Ureter (tissue), 1 donor: ENCODE results near the gene CHST11. TPM values are rescaled to one million over a fixed set of nuclear protein-coding genes. Genes with fewer than 3 reads are reported as not detected.

Source experiments
- DNase-seq: peaks from one replicate; pipeline ENCODE4 v3.0.0-alpha.2; 2020; ENCODE audit warnings: low spot score
- total RNA-seq: library from RNA; stranded (reverse); gene quantifications from one replicate; pipeline ENCODE4 v1.2.4, GENCODE V29; 2023
- donor health status: DM: yes; HTN: yes; CAD: no.

The CHST11 gene
- total RNA-seq, 1 donor from 2014 or later, result 10.8 TPM

DNA sequence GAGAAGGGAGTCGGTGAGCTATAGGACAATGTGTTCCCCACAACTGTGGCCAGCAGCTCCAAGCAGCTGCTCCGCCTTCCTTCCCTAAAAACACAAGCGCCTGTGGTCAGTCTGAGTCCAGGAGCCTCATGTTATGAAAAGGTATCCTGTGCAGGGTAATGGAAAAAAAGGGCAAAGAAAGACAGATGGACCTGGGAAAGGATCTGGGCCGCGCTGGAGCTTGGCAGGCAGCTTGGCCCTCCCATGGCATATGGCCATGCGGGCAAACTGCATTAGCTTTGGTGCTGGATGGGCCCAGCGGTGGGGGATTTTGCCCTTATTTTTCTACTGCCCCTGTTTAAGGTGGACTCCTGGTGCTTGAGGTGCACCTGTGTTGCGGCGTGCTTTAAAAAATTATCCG, 23.7 kb upstream of the CHST11 start:
- no peak for DNase-seq

DNA sequence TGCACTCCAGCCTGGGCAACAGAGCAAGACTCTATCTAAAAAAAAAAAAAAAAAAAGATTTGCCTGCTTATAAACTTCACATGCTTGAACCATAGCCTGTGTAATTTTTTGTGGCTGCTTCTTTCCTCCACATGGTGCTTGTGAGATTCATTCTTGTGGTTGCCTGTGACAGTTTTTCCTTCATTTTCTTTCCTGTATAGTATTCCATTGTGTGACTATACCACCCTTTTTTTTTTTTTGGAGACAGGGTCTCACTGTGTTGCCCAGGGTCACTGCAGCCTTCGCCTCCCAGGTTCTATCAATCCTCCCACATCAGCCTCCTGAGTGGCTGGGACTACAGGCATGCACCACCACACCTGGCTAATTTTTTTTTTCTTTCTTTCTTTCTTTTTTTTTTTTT, 22.6 kb upstream of the CHST11 start:
- DNase-seq, result no peak

DNA sequence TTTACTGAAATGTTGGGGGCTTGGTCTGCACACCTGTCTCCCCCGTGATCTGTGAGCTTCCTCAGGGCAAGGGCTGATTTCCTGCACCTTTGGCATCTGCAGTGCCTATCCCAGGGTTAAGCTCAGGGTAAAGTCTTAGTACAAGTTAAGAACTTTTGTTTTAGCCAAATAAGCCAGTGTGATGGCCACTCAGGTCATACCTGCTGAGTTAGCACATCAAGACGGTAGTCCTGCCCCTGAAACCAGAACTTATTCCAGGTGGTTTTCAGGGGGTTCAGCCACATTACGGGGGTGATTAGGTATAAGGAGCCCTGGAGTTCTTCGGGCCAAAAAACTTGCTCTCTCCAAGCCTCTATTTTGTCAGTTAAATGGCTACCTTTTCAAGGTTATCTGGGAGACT, 21.6 kb upstream of the CHST11 start:
- DNase-seq, result no peak

DNA sequence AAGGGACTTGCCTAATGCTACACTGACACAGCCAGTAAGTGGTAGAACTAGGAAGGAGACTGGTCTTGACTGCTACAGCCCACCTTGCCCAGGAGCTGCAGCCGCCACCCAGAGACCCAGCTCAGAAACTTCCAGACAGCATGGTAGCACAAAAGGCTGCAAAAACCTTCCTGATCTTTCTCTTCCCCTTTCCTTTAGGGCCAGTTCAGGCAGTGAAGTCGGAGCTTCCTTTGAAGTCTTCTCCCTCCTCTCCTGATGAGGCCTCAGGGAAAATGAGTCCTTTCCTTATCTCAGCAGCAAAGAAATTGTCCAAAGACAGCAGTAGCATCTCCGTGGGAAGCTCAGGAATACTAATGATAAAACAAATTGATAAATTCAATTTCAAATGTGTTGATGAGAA, 21.0 kb upstream of the CHST11 start:
- no peak for DNase-seq

DNA sequence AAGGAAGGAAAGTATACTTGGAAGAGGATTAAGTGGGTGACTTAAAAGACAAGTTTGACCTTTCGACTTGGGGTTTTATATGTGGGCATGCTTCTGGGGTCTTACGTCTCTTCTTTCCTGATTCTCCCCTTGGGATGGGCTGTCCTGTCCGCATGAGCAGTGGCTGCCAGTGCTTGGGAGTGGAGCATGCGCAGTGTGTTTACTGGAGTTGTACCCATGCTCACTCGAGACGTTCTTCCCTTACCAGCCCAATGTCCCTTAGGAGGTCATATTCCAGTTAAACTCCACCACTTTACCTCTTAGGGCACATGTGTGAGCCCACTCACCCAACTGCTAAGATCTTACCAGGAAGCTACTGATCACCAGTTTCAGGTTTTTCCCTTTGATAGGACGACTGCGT, 20.0 kb upstream of the CHST11 start:
- DNase-seq, result no peak

DNA sequence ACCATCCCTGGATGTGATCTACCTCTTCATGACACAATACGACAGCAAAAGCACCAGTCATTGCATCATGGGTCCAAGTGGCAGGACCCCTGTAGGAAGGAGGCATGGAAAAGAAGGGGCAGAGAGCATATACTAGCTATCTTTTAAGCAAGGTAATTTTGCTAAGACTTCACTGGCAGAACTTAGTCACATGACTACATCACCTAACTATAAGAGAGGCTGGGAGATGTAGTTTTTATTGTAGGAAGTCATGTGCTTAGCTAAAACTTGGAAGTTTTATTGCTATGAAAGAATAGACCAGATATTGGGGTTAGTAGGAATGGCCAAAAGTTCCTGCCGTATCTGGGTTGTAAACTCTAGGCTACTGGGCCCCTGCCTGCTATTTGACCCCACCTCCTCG, 18.6 kb upstream of the CHST11 start:
- no peak for DNase-seq

DNA sequence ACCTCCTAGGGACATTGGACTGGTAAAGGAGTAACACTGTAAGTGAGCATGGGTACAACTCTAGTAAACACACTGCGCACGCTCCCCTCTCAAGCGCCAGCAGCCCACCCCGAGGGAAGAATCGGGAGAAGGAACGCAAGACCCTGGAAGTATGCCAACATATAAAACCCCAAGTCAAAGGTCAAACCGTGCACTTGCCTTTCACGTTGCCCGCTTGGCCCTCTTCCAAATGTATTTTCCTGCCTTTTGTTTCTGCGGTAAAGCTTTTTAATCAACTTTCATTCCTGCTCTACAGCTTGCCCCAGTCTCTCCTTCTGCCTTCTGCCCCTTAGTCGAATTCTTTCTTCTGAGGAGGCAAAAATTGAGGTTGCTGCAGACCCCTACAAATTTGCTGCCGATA, 17.6 kb upstream of the CHST11 start:
- DNase-seq, result no peak

DNA sequence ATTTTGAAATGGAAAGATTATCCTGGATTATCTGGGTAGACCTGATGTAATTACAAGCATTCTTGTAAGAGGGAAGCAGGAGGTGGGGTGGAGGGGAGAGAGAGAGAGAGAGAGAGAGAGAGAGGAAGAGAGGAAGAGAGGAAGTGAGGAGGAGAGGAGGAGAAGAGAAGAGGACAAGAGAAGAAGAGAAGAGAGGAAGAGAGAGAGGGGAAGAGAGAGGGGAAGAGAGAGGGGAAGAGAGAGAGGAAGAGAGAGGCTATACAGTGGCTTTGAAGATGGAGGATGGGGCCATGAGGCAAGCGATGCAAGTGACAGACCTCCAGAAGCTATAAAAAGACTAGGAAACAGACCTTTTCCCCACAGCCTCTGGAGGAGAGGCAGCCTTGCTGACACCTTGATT, 13.7 kb upstream of the CHST11 start:
- DNase-seq, result no peak

DNA sequence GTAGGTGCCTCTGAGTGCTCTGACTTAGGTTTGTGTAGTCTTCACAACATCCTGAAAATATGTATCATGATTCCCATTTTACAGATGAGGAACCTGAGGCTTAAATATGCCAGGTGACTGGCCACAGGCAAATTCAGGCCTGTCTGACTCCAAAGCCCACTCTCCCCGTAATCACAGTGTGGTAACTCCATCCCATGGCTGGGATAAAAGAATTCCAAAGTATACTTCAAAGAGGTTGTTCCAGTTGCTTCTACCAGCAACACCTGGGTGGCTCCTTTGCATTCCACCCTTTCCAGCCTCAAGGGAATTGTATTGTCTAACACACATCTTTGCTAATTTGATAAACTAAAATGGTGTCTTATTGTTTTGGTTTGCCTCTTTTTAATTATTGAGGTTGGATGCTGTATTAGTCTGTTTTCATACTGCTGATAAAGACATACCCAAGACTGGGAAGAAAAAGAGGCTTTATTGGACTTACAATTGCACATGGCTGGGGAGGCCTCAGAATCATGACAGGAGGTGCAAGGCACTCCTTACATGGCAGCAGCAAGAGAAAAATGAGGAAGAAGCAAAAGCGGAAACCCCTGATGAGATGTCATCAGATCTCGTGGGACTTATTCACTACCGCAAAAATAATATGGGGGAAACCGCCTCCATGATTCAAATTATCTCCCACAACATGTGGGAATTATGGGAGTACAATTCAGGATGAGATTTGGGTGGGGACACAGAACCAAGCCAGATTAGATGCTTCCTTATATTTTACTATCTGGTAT, 9.9 kb upstream of the CHST11 start:
- no peak for DNase-seq

DNA sequence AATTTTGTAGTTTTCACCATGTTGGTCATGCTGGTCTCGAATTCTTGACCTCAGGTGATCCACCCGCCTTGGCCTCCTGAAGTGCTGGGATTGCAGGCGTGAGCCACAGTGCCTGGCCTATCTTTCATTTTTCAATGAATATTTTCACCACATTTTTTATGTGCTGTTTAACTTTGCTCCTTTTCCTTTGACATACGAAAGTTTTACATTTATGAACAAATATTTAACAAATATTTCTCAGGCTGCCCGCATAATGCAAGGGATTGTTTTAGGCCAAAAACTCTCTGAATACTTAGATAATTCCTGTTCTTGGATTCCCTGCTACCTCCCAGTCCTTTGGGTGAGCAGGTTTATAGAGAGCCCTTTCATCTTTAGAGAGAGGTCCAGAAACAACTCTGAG, 8.7 kb upstream of the CHST11 start:
- no peak for DNase-seq

DNA sequence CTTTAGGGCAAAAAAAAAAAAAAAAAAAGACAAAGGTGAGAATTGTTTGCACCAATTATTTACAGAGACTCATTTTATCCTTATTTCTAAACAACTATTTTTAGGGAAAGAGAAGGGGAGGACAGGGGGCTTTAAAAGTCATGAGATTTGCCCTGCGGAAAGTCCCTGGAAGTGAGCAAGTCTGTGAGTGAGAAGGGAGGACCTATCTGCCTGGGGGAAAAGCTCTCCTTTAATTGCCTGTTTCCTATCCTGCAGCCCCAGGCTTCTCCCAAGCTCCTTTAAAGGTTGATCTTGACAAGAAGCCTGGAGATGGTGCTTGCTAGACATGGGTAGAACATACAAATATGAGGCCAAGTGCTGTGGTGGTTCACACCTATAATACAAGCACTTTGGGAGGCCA, 8.3 kb upstream of the CHST11 start:
- no peak for DNase-seq

DNA sequence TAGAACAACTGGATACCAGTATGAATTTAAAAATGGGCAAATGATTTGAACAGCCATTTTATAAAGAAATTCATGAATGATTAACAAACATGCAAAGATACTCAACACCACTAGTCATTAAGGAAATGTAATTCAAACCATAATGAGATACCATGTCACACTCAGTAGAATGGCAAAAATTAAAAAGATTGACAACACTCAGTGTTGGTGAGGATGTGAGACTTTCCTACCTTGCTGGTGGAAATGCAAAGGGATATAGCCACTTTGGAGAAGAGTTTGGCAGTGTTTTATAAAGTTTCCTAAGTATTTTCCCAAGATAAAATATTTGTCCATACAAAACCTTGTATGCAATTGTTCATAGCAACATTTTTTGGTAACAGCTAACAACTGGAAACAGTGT, 6.0 kb upstream of the CHST11 start:
- no peak for DNase-seq

DNA sequence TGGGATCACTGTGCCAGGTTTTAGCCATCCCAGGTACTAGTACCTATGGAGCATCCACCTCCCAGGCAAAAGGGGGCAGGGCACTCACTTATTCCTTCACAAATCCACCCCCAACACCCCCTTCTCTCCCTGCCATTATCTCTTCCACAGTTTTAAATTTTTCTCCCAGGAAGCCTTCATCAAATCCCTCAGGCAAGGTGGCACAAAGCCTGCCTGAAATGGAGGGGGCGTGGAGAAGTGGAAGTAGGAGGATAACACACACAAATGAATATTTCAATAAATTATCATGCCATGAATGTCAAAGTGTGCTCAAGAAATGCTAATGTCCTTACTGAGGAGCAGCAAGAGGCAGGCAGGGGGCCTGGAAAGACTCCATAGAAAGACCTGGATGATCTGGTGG, 4.7 kb upstream of the CHST11 start:
- no peak for DNase-seq

DNA sequence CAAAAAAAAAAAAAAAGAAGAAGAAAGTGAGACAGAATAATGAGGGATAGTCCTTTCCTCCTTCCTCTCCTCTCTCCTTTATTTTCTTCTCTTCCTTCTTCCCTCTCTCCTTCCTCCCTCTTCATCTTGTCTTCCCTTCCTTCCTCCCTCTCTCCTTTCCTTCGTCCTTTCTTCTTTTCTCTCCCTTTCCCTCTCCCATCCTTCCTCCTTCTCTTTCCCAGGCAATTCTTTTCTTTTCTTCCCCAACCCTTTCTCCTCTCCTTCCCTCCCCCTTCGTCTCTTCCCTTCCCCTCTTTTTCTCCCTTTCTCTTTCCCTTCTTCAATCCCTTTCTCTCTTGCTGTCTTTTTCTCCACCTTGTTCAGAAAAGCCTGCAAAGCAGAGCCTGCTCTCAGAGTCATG, 3.6 kb upstream of the CHST11 start:
- DNase-seq, result no peak

DNA sequence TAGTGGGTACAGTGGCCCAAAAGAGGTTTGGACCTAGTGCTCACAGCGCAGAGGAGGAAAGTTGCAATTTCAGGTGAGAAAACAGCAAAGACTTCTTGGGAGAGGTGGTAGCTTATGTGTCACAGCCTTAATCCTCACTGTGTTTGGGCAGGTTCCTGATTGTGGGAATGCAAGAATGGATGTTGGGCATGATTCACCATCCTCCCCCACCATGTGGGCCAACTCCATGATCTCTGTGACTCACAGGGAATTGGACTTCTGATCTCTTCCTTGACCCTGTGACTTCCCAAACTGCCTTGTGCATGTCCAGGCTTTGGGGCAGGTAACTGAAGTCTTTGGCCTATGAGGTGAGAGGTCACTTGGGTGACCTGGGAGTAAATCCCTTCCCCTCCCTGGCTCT, 1.8 kb upstream of the CHST11 start:
- no peak for DNase-seq

DNA sequence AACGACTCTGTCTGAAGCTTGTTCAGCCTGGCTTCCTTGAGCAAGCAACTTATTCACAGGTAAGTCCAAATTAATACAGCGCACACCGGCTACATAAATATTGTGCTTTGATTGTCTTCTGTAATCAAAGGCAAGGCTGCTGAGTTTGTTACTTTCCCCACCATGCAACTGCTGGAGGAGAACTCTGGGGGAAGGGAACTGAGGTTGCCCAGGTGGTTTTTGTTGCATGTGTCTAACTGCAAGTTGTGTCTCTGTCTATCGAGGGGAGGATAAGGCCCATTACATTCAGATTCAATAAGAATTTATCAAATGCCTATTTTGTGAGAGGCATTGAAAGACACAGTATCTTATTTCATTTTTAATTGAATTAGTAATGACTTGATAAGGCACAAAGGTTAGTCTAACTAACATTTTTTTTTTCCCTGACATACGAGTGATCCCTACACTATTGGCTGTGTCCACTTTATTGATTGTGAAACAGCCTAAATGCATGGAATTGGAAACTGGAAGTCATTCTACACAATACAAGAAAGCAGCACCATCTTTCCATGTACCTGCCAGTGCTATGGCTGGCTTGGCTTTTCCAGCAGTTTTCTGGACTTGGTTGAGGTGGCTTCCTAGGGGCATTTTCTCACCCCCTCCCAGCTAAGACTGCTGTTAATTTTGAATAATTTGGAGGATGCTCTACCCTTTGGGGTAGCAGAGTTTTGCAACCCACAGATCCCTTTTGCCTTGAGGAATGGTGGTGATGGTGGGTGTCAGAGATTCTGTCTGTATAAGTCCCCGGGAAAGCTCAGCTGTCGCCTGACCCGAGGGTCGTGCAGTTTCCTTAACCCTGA, 951 bp upstream of the CHST11 start:
- no peak for DNase-seq

DNA sequence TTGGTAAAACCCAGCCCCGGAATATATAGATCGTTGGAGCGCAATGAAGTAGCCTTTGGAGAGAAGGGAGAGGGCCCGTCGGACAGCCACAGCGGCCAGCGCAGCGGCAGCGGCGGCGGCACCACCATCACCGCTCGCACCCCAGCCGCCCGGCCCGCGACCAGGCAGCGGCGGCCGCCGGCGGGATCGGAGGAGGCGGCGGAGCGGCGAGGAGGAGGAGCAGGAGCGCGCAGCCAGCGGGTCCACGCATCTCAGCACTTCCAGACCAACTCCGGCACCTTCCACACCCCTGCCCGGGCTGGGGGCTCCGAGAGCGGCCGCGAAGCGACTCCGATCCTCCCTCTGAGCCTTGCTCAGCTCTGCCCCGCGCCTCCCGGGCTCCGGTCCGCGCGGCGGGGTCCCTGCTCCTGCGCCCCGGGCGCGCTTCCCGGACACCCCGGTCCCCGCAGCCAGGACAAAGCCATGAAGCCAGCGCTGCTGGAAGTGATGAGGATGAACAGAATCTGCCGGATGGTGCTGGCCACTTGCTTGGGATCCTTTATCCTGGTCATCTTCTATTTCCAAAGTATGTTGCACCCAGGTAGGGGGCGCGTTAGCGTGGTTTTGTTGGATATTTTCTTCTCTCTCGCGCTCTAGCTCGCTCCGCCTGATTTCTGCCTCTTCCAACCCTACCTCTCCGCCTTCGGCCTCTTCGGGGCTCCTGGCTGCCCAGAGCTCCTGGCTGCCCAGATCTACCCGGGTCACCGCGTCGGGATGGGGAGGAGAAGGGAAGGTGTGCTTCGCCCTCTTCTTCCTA, 400 bp downstream of the CHST11 start:
- peak; percentile 64 for DNase-seq

DNA sequence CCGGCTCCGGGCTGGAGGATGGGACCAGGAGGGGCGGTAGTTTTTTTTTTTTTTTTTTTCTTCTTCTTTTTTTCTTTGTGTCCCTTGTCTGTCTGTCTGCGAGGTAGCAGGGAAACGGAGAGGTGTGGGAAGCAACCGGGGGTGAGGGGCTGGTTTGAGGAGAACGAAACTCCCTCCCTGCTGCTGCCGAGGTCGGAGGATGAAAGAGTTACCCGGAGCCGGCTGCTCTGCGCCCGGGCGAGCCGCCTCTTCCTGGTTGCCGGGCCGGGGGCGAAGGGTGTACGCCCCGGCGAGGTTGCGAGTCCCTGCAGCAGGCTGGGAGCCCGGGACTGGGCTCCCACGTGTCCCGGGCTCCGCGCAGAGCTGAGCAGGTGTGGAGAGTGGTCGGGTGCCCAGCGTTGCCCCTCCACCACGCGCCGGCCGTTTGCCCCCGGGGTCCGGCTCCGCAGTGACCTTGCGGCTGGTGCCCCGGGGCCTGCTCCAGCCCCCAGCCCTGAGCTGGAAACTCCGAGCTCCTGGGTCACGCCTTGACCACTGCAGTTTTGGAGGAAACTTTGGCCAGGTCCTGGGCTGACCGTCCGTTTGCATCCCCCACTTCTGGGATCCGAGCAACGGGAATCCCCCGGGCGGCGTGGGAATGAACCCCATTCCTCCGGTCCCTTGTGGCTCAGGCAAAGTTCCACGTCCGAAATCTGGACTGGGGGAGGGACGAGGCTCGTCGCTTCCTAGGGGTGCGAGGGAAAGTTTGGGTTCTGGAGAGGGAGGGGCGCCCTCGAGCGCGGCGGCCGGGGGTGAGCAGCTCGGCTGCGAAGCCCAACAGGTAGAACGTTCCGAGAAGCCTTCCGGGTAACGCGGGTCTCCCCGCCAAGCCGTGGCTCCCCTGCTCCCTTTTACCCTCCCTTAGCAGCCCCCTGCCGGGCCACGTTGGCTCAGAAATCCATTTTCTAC, 1.3 kb downstream of the CHST11 start:
- no peak for DNase-seq

DNA sequence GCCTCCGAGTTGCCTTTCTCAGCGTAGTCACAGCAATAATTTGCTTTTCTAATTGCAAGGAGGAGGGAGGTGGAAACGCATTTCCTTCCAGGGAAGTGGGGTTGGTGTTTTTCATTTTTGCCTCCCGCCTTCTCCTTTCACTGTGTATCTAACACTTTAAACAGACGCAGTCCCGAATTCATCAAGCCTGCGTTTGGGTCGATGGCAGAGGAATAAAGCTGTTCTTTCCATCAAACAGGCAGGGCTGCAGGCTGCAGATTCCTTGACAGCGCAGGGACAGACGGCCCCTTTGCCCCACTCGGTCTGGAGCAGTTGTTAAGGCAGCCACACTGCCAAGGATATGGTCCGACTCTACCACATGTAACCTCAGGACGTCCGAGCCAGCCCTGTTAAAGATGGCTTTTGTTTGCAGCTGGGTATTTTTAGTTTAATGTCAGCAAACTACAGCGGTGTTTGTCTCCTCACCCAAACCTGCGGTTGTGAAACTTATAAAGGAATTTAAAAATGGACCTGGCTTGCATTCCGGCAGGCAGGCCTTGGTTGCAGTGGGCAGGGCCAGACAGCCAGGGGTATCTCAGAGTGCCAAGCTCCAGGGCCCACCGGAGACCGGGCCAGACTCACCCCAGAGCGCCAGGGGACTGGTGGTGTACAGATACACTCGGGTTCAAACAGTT, 2.1 kb downstream of the CHST11 start:
- DNase-seq, result no peak

DNA sequence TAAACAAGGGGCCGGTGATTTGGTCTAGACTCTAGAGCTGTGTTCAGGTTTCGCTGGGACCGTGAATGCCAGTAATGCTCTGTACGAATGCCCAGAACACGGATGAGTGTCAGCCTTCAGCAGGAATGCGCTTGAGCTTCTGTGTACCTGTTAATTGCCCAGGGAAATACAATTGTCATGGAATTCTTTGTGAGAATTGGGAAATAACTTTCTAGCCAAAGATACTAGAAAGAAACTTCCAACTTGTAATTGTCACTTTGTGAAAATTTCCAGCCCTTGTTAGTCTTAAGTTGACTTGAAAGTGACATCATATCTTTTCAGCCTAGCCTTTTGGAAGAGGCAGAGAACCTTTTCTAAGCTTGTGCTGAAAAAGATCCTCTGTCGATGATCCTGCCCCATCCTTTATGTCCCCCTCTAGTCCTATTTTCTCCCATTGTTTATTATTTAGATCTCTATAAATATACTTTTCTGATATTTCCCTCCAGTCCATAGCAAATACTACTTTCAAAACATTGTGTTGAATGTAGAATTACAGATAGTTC, 2.7 kb downstream of the CHST11 start:
- no peak for DNase-seq
